SU-DHL-6 (cell line): ENCODE measurements around the gene MGRN1.

Source experiments
- H2AFZ ChIP-seq: fragments of 200-600 bp; sonication (generic); 2 replicates; pipeline ENCODE4 v1.6.1; 2014; ENCODE audit warnings: low read depth, mild to moderate bottlenecking, moderate library complexity, mixed read lengths, antibody characterized with exemption, low read length; ENCODE audit not compliant: severe bottlenecking
- H3F3A ChIP-seq: fragments of 200-600 bp; shearing (Covaris generic); 2 replicates; pipeline ENCODE4 v1.6.0; 2016; ENCODE audit warnings: antibody characterized with exemption, mild to moderate bottlenecking; ENCODE audit not compliant: insufficient read depth
- H3K27ac ChIP-seq: fragments of 200-600 bp; sonication (generic); 2 replicates; pipeline ENCODE4 v1.5.1; 2016; ENCODE audit warnings: low read depth, mild to moderate bottlenecking, low read length, moderate library complexity, mixed read lengths
- H3K27me3 ChIP-seq: fragments of 200-600 bp; sonication (generic), shearing (Covaris generic); 2 replicates; pipeline ENCODE4 v1.6.0; 2014; ENCODE audit warnings: mild to moderate bottlenecking, low read length
- H3K36me3 ChIP-seq: fragments of 200-600 bp; sonication (generic); 2 replicates; pipeline ENCODE4 v1.6.1; 2014; ENCODE audit warnings: mild to moderate bottlenecking, low read length, mixed read lengths
- H3K4me2 ChIP-seq: fragments of 300-600, 200-600 bp; shearing (Covaris generic), sonication (generic); 2 replicates; pipeline ENCODE4 v1.6.0; 2014; ENCODE audit warnings: low read length, low read depth, mild to moderate bottlenecking; ENCODE audit not compliant: poor library complexity, severe bottlenecking
- H3K4me3 ChIP-seq: fragments of 200-600 bp; sonication (generic); 2 replicates; pipeline ENCODE4 v1.5.1; 2014; ENCODE audit warnings: antibody characterized with exemption, low read length, mild to moderate bottlenecking, mixed read lengths; ENCODE audit not compliant: insufficient read depth, poor library complexity, severe bottlenecking
- H3K79me2 ChIP-seq: fragments of 200-600 bp; sonication (generic); 2 replicates; pipeline ENCODE4 v1.6.1; 2014; ENCODE audit warnings: mild to moderate bottlenecking, low read length, moderate library complexity; ENCODE audit not compliant: insufficient read depth
- H3K9ac ChIP-seq: fragments of 200-600 bp; sonication (generic); 2 replicates; pipeline ENCODE4 v1.7.0; 2014; ENCODE audit warnings: mild to moderate bottlenecking, low read length
- H3K9me2 ChIP-seq: fragments of 200-600 bp; sonication (generic); replicated peaks from 2 replicates; pipeline ENCODE4 v1.6.1; 2014; ENCODE audit warnings: low read length; ENCODE audit not compliant: insufficient read depth
- H3K9me3 ChIP-seq: fragments of 200-600 bp; sonication (generic); 2 replicates; pipeline ENCODE4 v1.6.1; 2014; ENCODE audit warnings: low read length, mixed read lengths; ENCODE audit not compliant: insufficient read depth
- H4K20me1 ChIP-seq: fragments of 200-600 bp; sonication (generic); 2 replicates; pipeline ENCODE4 v1.6.1; 2014; ENCODE audit warnings: low read depth, mild to moderate bottlenecking, antibody characterized with exemption, low read length, moderate library complexity, mixed read lengths
- CTCF ChIP-seq: fragments of 200-600 bp; sonication (generic); IDR thresholded peaks from one replicate; pipeline ENCODE4 v1.5.1; 2017; ENCODE audit warnings: antibody characterized with exemption, mild to moderate bottlenecking, low read length, moderate library complexity; ENCODE audit not compliant: insufficient read depth, poor library complexity, severe bottlenecking
- EZH2phosphoT487 ChIP-seq: fragments of 200-600 bp; sonication (generic), shearing (Covaris generic); conservative IDR thresholded peaks from 2 replicates; pipeline ENCODE4 v1.6.1; 2018; ENCODE audit warnings: mild to moderate bottlenecking, antibody characterized with exemption, low read length, moderate library complexity, mixed read lengths

The MGRN1 gene

GRCh38 chr16:4659363-4660353 lies 35.0 kb downstream of the MGRN1 start:
- TF ChIP-seq EZH2phosphoT487 (no peak), CTCF (no peak)
- no peaks in the 10 kb centered on the region for H3K79me2 ChIP-seq
- no peaks in the 10 kb centered on the region for H3F3A ChIP-seq
- no peak overlapping the region for H3K9ac ChIP-seq
- no peak overlapping the region for H3K4me2 ChIP-seq
- H3K27ac ChIP-seq: no peak overlapping the region
- no peak overlapping the region for H3K4me3 ChIP-seq
- no peaks in the 10 kb centered on the region for H3K36me3 ChIP-seq
- H3K9me3 ChIP-seq: no peaks in the 10 kb centered on the region
- H3K27me3 ChIP-seq: no peaks in the 10 kb centered on the region
- no peaks in the 10 kb centered on the region for H4K20me1 ChIP-seq
- H3K9me2 ChIP-seq: no peaks in the 10 kb centered on the region
- no peak overlapping the region for H2AFZ ChIP-seq

GRCh38 chr16:4660454-4661007 lies 35.9 kb downstream of the MGRN1 start:
- no peaks in the 10 kb centered on the region for H3K27me3 ChIP-seq
- H3K4me2 ChIP-seq: no peak overlapping the region
- no peaks in the 10 kb centered on the region for H3K9me3 ChIP-seq
- TF ChIP-seq EZH2phosphoT487 (no peak), CTCF (no peak)
- no peak overlapping the region for H3K4me3 ChIP-seq
- H4K20me1 ChIP-seq: no peaks in the 10 kb centered on the region
- H3F3A ChIP-seq: no peaks in the 10 kb centered on the region
- H3K79me2 ChIP-seq: no peaks in the 10 kb centered on the region
- H3K9ac ChIP-seq: no peak overlapping the region
- H2AFZ ChIP-seq: no peak overlapping the region
- no peaks in the 10 kb centered on the region for H3K36me3 ChIP-seq
- no peak overlapping the region for H3K27ac ChIP-seq
- H3K9me2 ChIP-seq: no peaks in the 10 kb centered on the region

- TF ChIP-seq EZH2phosphoT487 (no peak), CTCF (no peak)
- Histone ChIP-seq H3K9me2 (no peaks in the 10 kb centered on the region), H3K4me2 (no peak overlapping the region), H3K4me3 (no peak overlapping the region), H3K9me3 (no peaks in the 10 kb centered on the region), H3K27ac (no peak overlapping the region), H3K36me3 (no peaks in the 10 kb centered on the region), H2AFZ (no peak overlapping the region), H3K27me3 (no peaks in the 10 kb centered on the region), H3K79me2 (no peaks in the 10 kb centered on the region), H3K9ac (no peak overlapping the region), H3F3A (no peaks in the 10 kb centered on the region), H4K20me1 (no peaks in the 10 kb centered on the region)
These were observed 37.0 kb downstream of the MGRN1 start for GRCh38 chr16:4661661-4662060.
